Sciatic nerve (tissue), 2 donors: ENCODE results near the gene NUDT2. TPM values are rescaled to one million over a fixed set of nuclear protein-coding genes. Genes with fewer than 3 reads are reported as not detected.
A peak's percentile ranks its signal among the peaks of the same experiment; 100 is the strongest.

Experiments used
- ATAC-seq: fragments of 200-7000 bp; cut with Tn5 transposase; one replicate; pipeline ENCODE4 v1.9.1; 2020; ENCODE audit warnings: mild to moderate bottlenecking, moderate library complexity
- DNase-seq: peaks from one replicate; pipeline ENCODE4 v3.0.0-alpha.2; 2020; ENCODE audit warnings: low spot score
- intact Hi-C: fragments of 100-400 bp; cut with DNase I; formaldehyde crosslinking; loops from one replicate; pipeline ENCODE4 v1.14.2; 2022
- total RNA-seq: library from RNA; stranded (reverse); fragmentation: NEBNext Ultra II Directional; extraction: Animal tissue kit (Norgen Biotek cat#: 25700); gene quantifications from one replicate; pipeline ENCODE4 v1.2.1, GENCODE V29; 2021
- donor health status: DM: no; HTN: no; CAD: no.
- donor health status: DM: no; HTN: no; CAD: no.

NUDT2 gene
- total RNA-seq, 1 donor from 2014 or later, result 23.3 TPM

DNA sequence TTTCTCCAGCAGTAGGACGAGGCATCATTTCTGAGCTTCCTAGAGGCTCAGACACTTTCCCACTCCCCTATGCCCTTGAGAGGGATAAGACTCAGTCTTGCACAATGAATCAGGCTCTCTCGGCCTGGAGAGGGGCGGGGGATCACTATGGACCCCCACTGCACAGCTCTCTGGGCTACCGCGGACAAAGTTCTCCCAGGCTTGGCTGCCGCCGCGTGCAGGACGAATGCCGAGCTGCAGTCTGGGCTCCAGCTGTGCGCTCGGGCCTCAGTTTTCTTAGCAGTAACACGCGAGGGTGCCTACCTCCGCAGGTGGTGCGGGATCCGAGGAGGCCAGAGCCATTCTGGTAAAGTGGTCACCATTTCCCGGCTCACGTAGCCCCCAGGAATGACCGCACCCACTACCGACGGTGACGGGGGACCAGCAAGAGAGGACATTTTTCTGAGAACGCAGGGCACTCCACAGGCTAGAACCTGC is 50.7 kb downstream of the NUDT2 start:
- ATAC-seq, result peak; percentile 3
- intact Hi-C loops, result no loop called here
- no peak for DNase-seq

DNA sequence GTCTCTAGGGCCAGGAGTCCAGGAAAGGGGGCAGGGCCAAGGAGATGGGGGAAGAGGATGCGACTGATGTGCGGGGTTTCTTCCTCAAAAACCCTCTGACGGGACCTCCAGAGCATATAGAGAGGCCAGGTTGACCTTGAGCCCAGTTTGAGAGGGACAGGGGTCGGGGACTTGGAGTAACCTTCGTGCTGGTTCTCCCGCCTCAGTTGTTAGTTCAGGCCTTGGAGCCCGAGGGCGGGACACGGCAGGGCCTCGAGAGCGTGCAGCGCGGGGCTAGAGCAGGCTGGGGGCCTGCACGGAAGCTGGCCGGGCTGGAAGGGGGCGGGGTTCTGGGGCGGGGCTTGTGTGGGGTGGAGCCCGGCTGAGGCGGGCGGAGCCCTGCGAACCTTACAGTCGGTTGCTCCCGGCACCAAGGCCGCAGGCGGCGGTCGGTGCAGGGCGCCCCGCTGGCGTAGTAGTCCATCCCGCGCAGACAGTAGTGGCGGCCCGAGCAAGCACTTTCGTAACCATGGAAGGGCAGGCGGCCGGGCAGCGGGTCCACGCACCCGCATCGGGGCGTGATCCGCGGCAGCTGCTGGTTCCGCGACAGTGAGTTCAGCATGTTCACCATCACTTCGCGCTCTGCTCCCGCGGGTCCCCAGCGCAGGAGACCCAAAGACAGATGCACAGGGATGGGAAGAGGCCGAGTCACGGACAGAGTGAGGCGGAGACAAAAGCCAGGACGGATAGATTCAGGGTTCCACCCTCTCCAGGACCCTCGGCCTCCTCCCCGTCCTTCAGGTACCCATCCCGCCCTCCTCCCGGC is 51.3 kb downstream of the NUDT2 start:
- DNase-seq, result peak; percentile 85
- intact Hi-C loops, result no loop called here
- ATAC-seq, result peak; percentile 83

DNA sequence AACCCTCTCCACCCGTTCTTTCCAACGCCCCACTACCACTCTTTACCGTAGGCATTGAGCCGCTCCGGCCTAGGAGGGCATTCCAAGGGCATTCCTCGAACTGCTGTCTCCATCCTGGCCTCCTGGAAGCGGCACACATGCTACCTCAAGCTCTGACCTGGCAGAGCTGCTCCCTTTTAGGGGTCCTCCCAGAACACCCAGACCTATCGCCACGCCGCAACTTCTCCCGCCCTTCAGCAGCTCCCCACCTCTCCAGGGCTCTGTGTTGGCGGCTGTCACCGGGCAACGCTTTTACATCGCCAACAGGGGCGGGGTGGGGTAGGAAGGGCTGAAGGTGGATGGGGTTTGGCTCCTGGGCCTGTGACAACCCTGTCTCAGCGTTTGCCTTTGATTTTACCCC is 52.0 kb downstream of the NUDT2 start:
- ATAC-seq (no peak), DNase-seq (no peak)
- intact Hi-C loops, result no loop called here

DNA sequence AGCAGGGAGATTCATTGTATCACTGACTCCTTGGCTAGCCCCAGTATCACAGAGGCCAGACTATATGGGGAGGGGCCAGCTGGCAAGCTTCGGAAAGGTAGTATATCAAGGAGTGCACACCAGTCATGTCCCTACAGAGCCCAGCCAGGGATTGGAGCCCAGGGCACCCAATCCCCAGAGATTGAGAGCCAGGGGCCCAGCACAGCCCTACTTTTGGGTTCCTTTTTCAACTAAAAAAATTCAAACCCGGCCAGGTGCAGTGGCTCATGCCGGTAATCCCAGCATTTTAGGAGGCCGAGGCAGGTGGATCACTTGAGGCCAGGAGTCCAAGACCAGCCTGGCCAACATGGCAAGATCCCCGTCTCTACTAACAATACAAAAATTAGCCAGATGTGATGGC is 52.7 kb downstream of the NUDT2 start:
- intact Hi-C loops, result no loop called here
- ATAC-seq (no peak), DNase-seq (no peak)

DNA sequence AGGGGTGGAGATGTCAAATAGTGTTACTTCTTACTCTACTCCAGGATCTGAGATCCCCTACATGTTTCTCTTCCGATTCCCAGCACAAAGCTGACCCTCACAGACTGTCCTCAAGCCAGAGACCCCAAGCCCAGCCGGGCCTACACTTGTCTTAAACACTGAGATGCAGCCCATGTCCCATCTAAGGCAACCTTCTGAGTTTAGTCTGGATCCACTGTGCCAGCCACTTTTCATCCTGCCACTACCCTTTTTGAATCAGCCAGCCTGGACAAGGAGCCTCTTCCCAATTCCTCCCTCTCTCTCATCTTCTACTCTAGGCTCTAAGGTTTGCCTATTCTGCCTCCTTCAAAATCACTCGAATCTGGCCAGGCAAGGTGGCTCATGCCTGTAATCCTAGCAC is 53.5 kb downstream of the NUDT2 start:
- intact Hi-C loops, result no loop called here
- no peak for ATAC-seq
- no peak for DNase-seq

DNA sequence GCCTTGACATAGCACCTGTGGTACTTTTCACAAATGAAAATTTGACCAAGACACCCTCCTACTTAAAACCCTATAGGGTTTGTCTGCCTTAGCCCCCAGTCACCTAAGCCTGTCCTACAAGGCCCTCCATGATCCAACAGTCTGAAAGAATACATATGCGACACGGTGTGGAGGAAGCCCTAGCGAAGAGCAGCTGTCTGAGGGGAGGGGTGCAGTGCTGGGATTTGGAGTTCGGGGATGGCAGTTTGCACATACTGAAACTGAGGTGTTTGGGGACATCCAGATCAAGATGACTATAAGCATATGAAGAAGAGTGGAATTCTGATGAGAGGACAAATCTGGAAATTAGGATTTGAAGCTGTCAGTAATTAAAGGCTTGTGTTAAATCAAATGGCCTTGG is 54.5 kb downstream of the NUDT2 start:
- intact Hi-C loops, result no loop called here
- ATAC-seq (no peak), DNase-seq (no peak)

DNA sequence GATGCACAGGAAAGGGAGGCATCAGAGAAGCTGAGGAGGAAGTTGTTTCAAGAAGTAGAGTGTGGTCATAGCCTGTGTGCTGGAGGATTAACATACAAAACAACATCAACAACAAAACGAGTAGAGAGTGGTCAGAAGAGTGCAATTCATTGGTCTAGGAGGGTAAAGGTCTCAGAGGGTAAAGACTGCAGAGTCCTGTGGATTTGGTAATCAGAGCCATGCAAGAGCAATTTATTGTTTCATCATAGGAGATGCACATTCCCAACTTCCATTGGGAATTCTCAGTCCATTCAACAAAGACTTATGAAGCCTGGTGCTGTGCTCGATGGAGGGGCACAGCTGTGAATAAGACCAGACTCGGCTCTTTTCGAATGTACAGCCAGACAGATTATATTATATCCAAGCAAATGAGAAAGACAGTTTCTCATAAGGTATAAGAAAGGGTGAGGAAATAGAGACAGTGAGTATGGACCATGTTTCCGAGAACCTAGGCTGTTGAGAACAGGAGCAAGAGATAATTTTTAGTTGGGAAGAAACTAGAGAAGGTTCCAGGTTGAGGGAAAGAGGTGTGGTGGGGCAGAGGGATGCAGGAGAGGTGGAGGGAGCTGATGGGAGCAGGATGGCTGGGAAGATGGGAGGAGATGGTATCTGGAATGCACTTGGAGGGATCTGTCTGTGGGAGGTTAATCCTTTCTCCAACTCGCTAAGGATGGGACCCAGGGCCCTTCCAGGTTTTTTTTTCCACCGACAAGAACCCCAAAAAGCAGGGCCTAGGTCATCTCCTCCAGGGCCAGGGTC is 55.2 kb downstream of the NUDT2 start:
- DNase-seq (no peak), ATAC-seq (no peak)
- intact Hi-C loops, result no loop called here

DNA sequence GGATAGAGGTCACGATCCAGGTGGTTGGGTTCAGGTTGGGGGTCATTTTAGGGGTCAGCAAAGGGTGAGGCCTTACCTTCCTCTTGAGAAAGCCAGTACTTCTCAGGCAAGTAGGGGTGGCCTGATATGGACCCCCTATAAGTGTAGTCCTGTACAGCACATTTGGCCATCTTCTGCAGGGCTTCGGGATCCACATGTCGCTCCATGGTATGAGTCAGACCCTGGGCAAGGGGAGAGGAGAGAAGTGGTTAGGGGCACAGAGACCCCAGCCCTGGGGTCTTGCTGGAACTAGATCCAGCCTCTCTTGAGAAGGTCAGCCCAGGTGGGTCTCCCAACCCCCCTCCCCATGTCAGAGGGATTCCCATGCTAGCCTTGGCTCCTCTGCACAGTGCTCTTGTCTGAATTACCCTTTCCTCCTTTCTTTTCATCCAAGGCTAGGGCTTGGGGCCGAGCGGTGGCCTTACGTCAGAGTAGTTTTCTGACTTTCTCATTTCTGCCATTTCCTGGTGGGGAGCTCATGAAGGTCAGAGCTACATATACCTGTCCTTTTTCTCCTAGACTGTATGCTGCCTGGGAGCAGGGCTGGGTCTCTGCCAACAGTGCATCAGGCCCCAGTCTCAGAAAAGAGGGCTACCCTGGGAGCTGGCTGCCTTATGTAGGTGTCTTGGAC is 56.3 kb downstream of the NUDT2 start:
- intact Hi-C loops, result no loop called here
- ATAC-seq, result no peak
- no peak for DNase-seq

DNA sequence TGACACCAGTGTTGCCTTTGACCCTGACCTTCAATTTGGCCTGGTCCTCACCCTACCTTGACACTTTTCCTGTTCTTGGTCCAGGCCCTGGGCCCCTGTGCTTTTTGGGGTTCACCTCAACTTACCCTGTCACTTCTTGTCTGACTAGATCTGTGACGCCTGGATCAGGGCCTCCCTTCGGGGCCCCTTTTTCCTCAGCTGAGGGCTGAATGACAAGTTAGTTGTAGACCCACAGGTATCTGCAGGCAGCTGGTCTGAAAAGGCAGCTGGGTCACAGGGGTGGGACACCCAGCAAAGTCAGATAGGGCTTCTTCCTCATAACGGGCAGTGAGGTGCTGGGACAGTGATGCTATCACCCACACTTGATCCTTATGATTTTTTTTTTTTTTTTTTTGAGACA is 57.3 kb downstream of the NUDT2 start:
- intact Hi-C loops, result no loop called here
- no peak for ATAC-seq
- DNase-seq, result no peak

DNA sequence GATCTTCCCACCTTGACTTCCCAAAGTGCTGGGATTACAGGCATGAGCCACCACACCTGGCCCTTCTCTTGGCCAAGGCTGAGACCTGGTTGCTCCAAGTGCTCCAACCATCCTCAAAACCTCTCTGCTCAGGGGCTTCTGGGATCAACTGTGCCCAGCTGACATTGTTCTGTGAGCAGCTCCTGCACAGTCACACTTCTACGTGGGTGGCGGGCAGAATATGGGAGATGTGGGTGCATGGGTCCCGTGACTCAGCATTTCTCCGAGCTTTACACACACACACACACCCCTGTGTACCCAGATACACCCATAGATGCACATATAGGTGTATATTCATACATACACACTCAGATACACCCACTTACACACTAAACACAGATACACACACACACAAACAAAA is 57.9 kb downstream of the NUDT2 start:
- intact Hi-C loops, result no loop called here
- ATAC-seq, result no peak
- no peak for DNase-seq

DNA sequence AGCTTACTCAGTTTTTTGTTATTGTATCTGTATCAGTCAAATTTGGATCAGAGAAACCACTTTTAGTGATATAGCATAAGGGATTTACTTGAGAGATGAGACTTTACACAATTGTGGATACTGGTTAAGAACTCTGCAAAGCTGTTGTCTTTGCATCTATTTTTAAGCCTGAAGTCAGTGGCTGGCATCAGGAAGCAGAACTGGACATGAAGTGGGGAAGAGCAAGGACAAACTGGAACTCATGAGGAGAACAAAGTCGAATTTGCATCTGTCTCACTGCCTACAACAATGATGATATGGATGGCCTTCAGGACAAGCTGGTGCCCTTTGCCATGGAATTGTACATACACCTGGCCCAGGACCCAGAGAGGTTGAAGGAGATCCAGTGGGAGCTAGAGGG is 63.1 kb downstream of the NUDT2 start:
- intact Hi-C loops, result no loop called here
- DNase-seq (no peak), ATAC-seq (no peak)

Other genes with a start within 250 kb of the NUDT2 start
- 54.9 TPM for gene DCAF12, start 202.9 kb upstream of the NUDT2 start, total RNA-seq
- 56.6 TPM for gene UBAP1, start 150.5 kb upstream of the NUDT2 start, total RNA-seq
- gene KIF24, start 301 bp upstream of the NUDT2 start, total RNA-seq, result 1.1 TPM
- gene MYORG, start 47.3 kb downstream of the NUDT2 start, total RNA-seq, result 6.6 TPM
- 29.8 TPM for gene FAM219A, start 129.0 kb downstream of the NUDT2 start, total RNA-seq
- 0.58 TPM for gene DNAI1, start 129.2 kb downstream of the NUDT2 start, total RNA-seq
- 23.5 TPM for gene ENHO, start 193.4 kb downstream of the NUDT2 start, total RNA-seq